AG10803 (cell line): ENCODE data around the gene CYP4Z1.
"Not testable (repeated sequence)": the region's sequence is repeated elsewhere in the genome, so short reads cannot be mapped to it uniquely, and the experiment has no call there.

Experiments used
- DNase-seq: peaks from one replicate; pipeline ENCODE4 v3.0.0; 2010; ENCODE audit warnings: low read depth
- H3K4me3 ChIP-seq: 2 replicates; pipeline ENCODE4 v1.5.1; 2011; ENCODE audit warnings: mild to moderate bottlenecking, low read length, control low read depth
- CTCF ChIP-seq: conservative IDR thresholded peaks from 2 replicates; pipeline ENCODE4 v1.5.1; 2011; ENCODE audit warnings: mild to moderate bottlenecking, low read length, control low read depth, inconsistent platforms

The CYP4Z1 gene

GRCh38 chr1:47031585-47031984 is 35.4 kb upstream of the CYP4Z1 start:
- no peak for TF ChIP-seq CTCF
- DNase-seq, result no peak
- no peak overlapping the region for H3K4me3 ChIP-seq

GRCh38 chr1:47036764-47037163 is 30.3 kb upstream of the CYP4Z1 start:
- DNase-seq, result no peak
- no peak overlapping the region for H3K4me3 ChIP-seq
- TF ChIP-seq CTCF, result no peak

GRCh38 chr1:47059376-47059775 is 7.7 kb upstream of the CYP4Z1 start:
- DNase-seq, result no peak
- no peak overlapping the region for H3K4me3 ChIP-seq
- TF ChIP-seq CTCF, result no peak

GRCh38 chr1:47069080-47069479 is 2.0 kb downstream of the CYP4Z1 start:
- DNase-seq, H3K4me3 ChIP-seq: not testable (repeated sequence)

GRCh38 chr1:47069509-47069908 is 2.5 kb downstream of the CYP4Z1 start:
- H3K4me3 ChIP-seq, DNase-seq: not testable (repeated sequence)

- peak; percentile 49 for TF ChIP-seq CTCF
- not testable (repeated sequence) for H3K4me3 ChIP-seq
- peak; percentile 17 for DNase-seq
Observed at GRCh38 chr1:47089356-47089755, 22.3 kb downstream of the CYP4Z1 start.

- not testable (repeated sequence) for H3K4me3 ChIP-seq, DNase-seq
- 0 out of 2 replicates have a peak, but pooled peaks have one; percentile 7 for TF ChIP-seq CTCF
Observed at GRCh38 chr1:47091476-47091875, 24.4 kb downstream of the CYP4Z1 start.

GRCh38 chr1:47104816-47105215 is 37.8 kb downstream of the CYP4Z1 start:
- no peak for DNase-seq
- no peak overlapping the region for H3K4me3 ChIP-seq
- TF ChIP-seq CTCF, result no peak
